Measurements from ENCODE around the gene KDM1B. TPM values are rescaled to one million over a fixed set of nuclear protein-coding genes. Genes with fewer than 3 reads are reported as not detected.

KDM1B gene
- total and polyA plus RNA-seq, 2 experiments from 2014 or later = 1.6 to 15.4 TPM

- no peaks in the 10 kb centered on the region for H3K36me3 ChIP-seq
- no peak overlapping the region for H3K4me3 ChIP-seq
- H3K4me1 ChIP-seq (ENCODE audit: low read depth) = peaks cover 12% of the 10 kb centered on the region
- H3K27me3 ChIP-seq = no peaks in the 10 kb centered on the region
- TF ChIP-seq, protein P1, sequence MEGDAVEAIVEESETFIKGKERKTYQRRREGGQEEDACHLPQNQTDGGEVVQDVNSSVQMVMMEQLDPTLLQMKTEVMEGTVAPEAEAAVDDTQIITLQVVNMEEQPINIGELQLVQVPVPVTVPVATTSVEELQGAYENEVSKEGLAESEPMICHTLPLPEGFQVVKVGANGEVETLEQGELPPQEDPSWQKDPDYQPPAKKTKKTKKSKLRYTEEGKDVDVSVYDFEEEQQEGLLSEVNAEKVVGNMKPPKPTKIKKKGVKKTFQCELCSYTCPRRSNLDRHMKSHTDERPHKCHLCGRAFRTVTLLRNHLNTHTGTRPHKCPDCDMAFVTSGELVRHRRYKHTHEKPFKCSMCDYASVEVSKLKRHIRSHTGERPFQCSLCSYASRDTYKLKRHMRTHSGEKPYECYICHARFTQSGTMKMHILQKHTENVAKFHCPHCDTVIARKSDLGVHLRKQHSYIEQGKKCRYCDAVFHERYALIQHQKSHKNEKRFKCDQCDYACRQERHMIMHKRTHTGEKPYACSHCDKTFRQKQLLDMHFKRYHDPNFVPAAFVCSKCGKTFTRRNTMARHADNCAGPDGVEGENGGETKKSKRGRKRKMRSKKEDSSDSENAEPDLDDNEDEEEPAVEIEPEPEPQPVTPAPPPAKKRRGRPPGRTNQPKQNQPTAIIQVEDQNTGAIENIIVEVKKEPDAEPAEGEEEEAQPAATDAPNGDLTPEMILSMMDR (IDR thresholded peaks at IDR 0.05; ENCODE audit: low read depth, low read length) = no peak
- no peak overlapping the region for H3K27ac ChIP-seq
- no peaks in the 10 kb centered on the region for H3K9me3 ChIP-seq (ENCODE audit: low read depth)
- peak in 1 of 2 donors; percentile 35 for DNase-seq (ENCODE audit: low read depth in 1 of 2, low spot score in 1 of 2)
Observed at GRCh38 chr6:18183766-18184165, 28.5 kb downstream of the KDM1B start.

DNA sequence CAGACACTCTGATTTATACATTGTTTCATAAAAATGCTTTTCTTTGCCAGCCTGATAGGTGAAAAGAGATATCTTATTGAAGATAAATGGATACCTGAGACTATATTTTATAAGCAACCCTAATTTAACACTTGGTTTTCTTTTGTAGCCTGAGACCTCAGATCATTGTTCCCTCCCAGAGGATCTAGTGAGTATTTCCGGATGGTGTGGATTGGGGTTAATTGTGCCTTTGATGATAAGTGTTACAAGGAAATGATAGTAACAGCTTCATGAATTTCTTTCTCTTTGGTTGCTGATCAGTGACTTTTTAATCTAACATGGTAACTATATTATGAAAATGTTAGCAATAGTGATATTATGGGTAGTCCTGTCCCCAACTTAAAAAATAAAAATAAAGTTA lies 30.4 kb downstream of the KDM1B start:
- Histone ChIP-seq H3K27ac (peak overlapping the region; percentile 56), H3K27me3 (no peaks in the 10 kb centered on the region), H3K4me3 (no peak overlapping the region), H3K36me3 (no peaks in the 10 kb centered on the region), H3K4me1 (ENCODE audit: low read depth) (peaks cover 12% of the 10 kb centered on the region), H3K9me3 (ENCODE audit: low read depth) (no peaks in the 10 kb centered on the region)
- TF ChIP-seq, protein P1 (IDR thresholded peaks at IDR 0.05; ENCODE audit: low read depth, low read length) = no peak
- DNase-seq (ENCODE audit: low read depth in 1 of 2, low spot score in 1 of 2) = no peak

- TF ChIP-seq, protein P1 (IDR thresholded peaks at IDR 0.05; ENCODE audit: low read depth, low read length) = no peak
- no peaks in the 10 kb centered on the region for H3K36me3 ChIP-seq
- peak; percentile 22 to 33 for DNase-seq (ENCODE audit: low read depth in 1 of 2, low spot score in 1 of 2)
- H3K4me3 ChIP-seq = no peak overlapping the region
- peaks cover 12% of the 10 kb centered on the region for H3K4me1 ChIP-seq (ENCODE audit: low read depth)
- peak overlapping the region; percentile 56 for H3K27ac ChIP-seq
- H3K9me3 ChIP-seq (ENCODE audit: low read depth) = no peaks in the 10 kb centered on the region
- H3K27me3 ChIP-seq = no peaks in the 10 kb centered on the region
Observed at GRCh38 chr6:18186033-18186432, 30.8 kb downstream of the KDM1B start.

- DNase-seq (ENCODE audit: low read depth in 1 of 2, low spot score in 1 of 2) = no peak
- TF ChIP-seq, protein P1 (IDR thresholded peaks at IDR 0.05; ENCODE audit: low read depth, low read length) = no peak
- H3K4me1 ChIP-seq (ENCODE audit: low read depth) = peaks cover 12% of the 10 kb centered on the region
- peak overlapping the region; percentile 56 for H3K27ac ChIP-seq
- no peaks in the 10 kb centered on the region for H3K9me3 ChIP-seq (ENCODE audit: low read depth)
- no peak overlapping the region for H3K4me3 ChIP-seq
- H3K27me3 ChIP-seq = no peaks in the 10 kb centered on the region
- H3K36me3 ChIP-seq = no peaks in the 10 kb centered on the region
Observed at GRCh38 chr6:18186540-18187250, 31.5 kb downstream of the KDM1B start.

DNA sequence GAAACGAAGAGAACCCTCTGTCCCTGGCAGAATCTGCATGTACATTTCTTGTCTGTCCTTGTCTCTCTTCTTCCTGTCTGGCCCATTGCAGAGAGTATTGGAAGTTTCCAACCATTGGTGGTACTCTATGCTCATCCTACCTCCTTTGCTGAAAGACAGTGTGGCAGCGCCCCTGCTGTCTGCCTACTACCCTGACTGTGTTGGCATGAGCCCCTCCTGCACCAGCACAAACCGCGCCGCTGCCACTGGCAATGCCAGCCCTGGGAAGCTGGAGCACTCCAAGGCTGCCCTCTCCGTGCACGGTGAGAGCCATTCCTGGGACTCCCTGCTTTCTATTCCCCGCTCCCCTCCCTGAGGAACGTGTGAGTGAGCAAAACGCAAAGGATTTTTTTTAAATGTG lies 32.5 kb downstream of the KDM1B start:
- TF ChIP-seq, protein P1 (IDR thresholded peaks at IDR 0.05; ENCODE audit: low read depth, low read length) = no peak
- no peak for DNase-seq (ENCODE audit: low read depth in 1 of 2, low spot score in 1 of 2)
- H3K27me3 ChIP-seq = no peaks in the 10 kb centered on the region
- H3K4me3 ChIP-seq = no peak overlapping the region
- H3K4me1 ChIP-seq (ENCODE audit: low read depth) = peaks cover 12% of the 10 kb centered on the region
- H3K27ac ChIP-seq = no peak overlapping the region
- H3K36me3 ChIP-seq = no peaks in the 10 kb centered on the region
- H3K9me3 ChIP-seq (ENCODE audit: low read depth) = no peaks in the 10 kb centered on the region
